GM12873 (cell line): ENCODE results near the gene PHLDA2.

Experiments
- CTCF ChIP-seq: IDR thresholded peaks from 2 replicates; pipeline ENCODE4 v1.5.1; 2012; ENCODE audit warnings: low read depth, mild to moderate bottlenecking, moderate library complexity, low read length, control low read depth; ENCODE audit not compliant: insufficient read depth; ENCODE audit errors: missing control alignments

Gene PHLDA2

GRCh38 chr11:2963761-2964160, 34.5 kb upstream of the PHLDA2 start:
- no peak for TF ChIP-seq CTCF

- TF ChIP-seq CTCF = no peak
Measured at GRCh38 chr11:2963112-2963754, 34.0 kb upstream of the PHLDA2 start.

GRCh38 chr11:2961080-2961479, 31.9 kb upstream of the PHLDA2 start:
- TF ChIP-seq CTCF = no peak

- TF ChIP-seq CTCF = no peak
Measured at GRCh38 chr11:2960139-2960538, 30.9 kb upstream of the PHLDA2 start.

GRCh38 chr11:2958251-2958650, 29.0 kb upstream of the PHLDA2 start:
- no peak for TF ChIP-seq CTCF

- TF ChIP-seq CTCF = no peak
Measured at GRCh38 chr11:2955906-2956476, 26.8 kb upstream of the PHLDA2 start.

GRCh38 chr11:2954263-2954662, 25.0 kb upstream of the PHLDA2 start:
- no peak for TF ChIP-seq CTCF
